Trophoblast cell (in vitro differentiated cells and primary cell): ENCODE results near the gene PRKD1.

ENCODE experiments used
- DNase-seq, 2 donors: peaks; one replicate each; pipeline ENCODE4 v3.0.0-alpha.2; 2016
- H2AFZ ChIP-seq: 2 replicates; pipeline ENCODE4 v1.6.1; 2013; ENCODE audit warnings: low read length, moderate library complexity, mild to moderate bottlenecking; ENCODE audit not compliant: insufficient read depth, poor library complexity
- H2AK5ac ChIP-seq: 2 replicates; pipeline ENCODE4 v1.6.1; 2013; ENCODE audit warnings: mild to moderate bottlenecking, low read length
- H2BK120ac ChIP-seq: 2 replicates; pipeline ENCODE4 v1.6.1; 2013; ENCODE audit warnings: low read length, mild to moderate bottlenecking, moderate library complexity; ENCODE audit not compliant: insufficient read depth, poor library complexity
- H2BK12ac ChIP-seq: 2 replicates; pipeline ENCODE4 v1.6.1; 2013; ENCODE audit warnings: mild to moderate bottlenecking, low read length, moderate library complexity
- H2BK5ac ChIP-seq: 2 replicates; pipeline ENCODE4 v1.6.1; 2013; ENCODE audit warnings: low read length, low read depth, moderate library complexity, mild to moderate bottlenecking; ENCODE audit not compliant: poor library complexity
- H3K14ac ChIP-seq: 2 replicates; pipeline ENCODE4 v1.6.1; 2013; ENCODE audit warnings: mild to moderate bottlenecking, low read length
- H3K18ac ChIP-seq: 2 replicates; pipeline ENCODE4 v1.6.1; 2013; ENCODE audit warnings: mild to moderate bottlenecking, low read length
- H3K23ac ChIP-seq: 2 replicates; pipeline ENCODE4 v1.6.1; 2013; ENCODE audit warnings: low read length
- H3K27ac ChIP-seq: 2 replicates; pipeline ENCODE4 v1.5.1; 2013; ENCODE audit warnings: low read depth, mild to moderate bottlenecking, inconsistent platforms, low read length, moderate library complexity
- H3K27me3 ChIP-seq: 2 replicates; pipeline ENCODE4 v1.6.1; 2013; ENCODE audit warnings: inconsistent platforms, mild to moderate bottlenecking, low read length, moderate library complexity; ENCODE audit not compliant: insufficient read depth
- H3K36me3 ChIP-seq, 2 experiments: 1 replicate in 1 of 2; 2 replicates in 1 of 2; pipeline ENCODE4 v1.6.1; 2013; ENCODE audit warnings: low read length in 2 of 2, mild to moderate bottlenecking in 2 of 2, moderate library complexity in 1 of 2; ENCODE audit not compliant: insufficient read depth in 2 of 2, control insufficient read depth in 1 of 2
- H3K4ac ChIP-seq: 2 replicates; pipeline ENCODE4 v1.6.1; 2013; ENCODE audit warnings: low read depth, mild to moderate bottlenecking, low read length, moderate library complexity
- H3K4me1 ChIP-seq, 2 experiments: 1 replicate in 1 of 2; 2 replicates in 1 of 2; pipeline ENCODE4 v1.6.1; 2013; ENCODE audit warnings: low read length in 2 of 2, mild to moderate bottlenecking in 2 of 2, moderate library complexity in 1 of 2; ENCODE audit not compliant: insufficient read depth in 2 of 2, control insufficient read depth in 1 of 2
- H3K4me2 ChIP-seq: 2 replicates; pipeline ENCODE4 v1.6.1; 2013; ENCODE audit warnings: inconsistent platforms, mild to moderate bottlenecking, low read length, moderate library complexity
- H3K4me3 ChIP-seq: 2 replicates; pipeline ENCODE4 v1.5.1; 2013; ENCODE audit warnings: mild to moderate bottlenecking, low read depth, low read length, inconsistent platforms
- H3K79me1 ChIP-seq: one replicate; pipeline ENCODE4 v1.6.1; 2013; ENCODE audit warnings: low read length
- H3K79me2 ChIP-seq: 2 replicates; pipeline ENCODE4 v1.6.1; 2013; ENCODE audit warnings: low read length, mild to moderate bottlenecking; ENCODE audit not compliant: control insufficient read depth, insufficient read depth, poor library complexity
- H3K9ac ChIP-seq: 2 replicates; pipeline ENCODE4 v1.6.1; 2013; ENCODE audit warnings: mild to moderate bottlenecking, low read length
- H3K9me3 ChIP-seq: 2 replicates; pipeline ENCODE4 v1.6.1; 2013; ENCODE audit warnings: low read depth, mild to moderate bottlenecking, control low read depth, inconsistent platforms, low read length; ENCODE audit not compliant: insufficient read depth
- H4K12ac ChIP-seq: 2 replicates; pipeline ENCODE4 v1.6.1; 2013; ENCODE audit warnings: low read depth, mild to moderate bottlenecking, low read length, moderate library complexity
- H4K8ac ChIP-seq: 2 replicates; pipeline ENCODE4 v1.6.1; 2013; ENCODE audit warnings: low read depth, mild to moderate bottlenecking, low read length, moderate library complexity
- H4K91ac ChIP-seq: one replicate; pipeline ENCODE4 v1.6.1; 2013; ENCODE audit warnings: low read depth, mild to moderate bottlenecking, low read length, moderate library complexity
- WGBS: extraction: QIAGEN DNeasy Blood & Tissue Kit; methylation state at CpG from one replicate; pipeline ENCODE4 v1.1.7; 2013; ENCODE audit warnings: missing lambda C conversion rate; ENCODE audit not compliant: insufficient read length, insufficient coverage; ENCODE audit errors: extremely low coverage; 5-methylcytosine and 5-hydroxymethylcytosine counted together

PRKD1 gene

GRCh38 chr14:29738950-29739349 lies 188.7 kb downstream of the PRKD1 start:
- H3K79me2 ChIP-seq: no peaks in the 10 kb centered on the region

GRCh38 chr14:29738056-29738455 lies 189.6 kb downstream of the PRKD1 start:
- Histone ChIP-seq H2AFZ (no peak overlapping the region), H2AK5ac (no peak overlapping the region), H3K4me2 (no peak overlapping the region), H3K27ac (no peak overlapping the region), H3K4me1 (no peaks in the 10 kb centered on the region), H3K27me3 (no peaks in the 10 kb centered on the region), H2BK5ac (no peak overlapping the region), H3K14ac (no peak overlapping the region), H2BK120ac (no peak overlapping the region), H3K4me3 (no peak overlapping the region), H3K9ac (no peak overlapping the region), H3K18ac (no peak overlapping the region), H2BK12ac (no peak overlapping the region), H3K23ac (no peak overlapping the region), H3K36me3 (no peaks in the 10 kb centered on the region), H3K79me2 (no peaks in the 10 kb centered on the region), H4K91ac (no peak overlapping the region), H3K79me1 (no peaks in the 10 kb centered on the region), H4K12ac (no peak overlapping the region), H3K4ac (no peak overlapping the region), H3K9me3 (no peaks in the 10 kb centered on the region), H4K8ac (no peak overlapping the region)
- no CpG with 5 or more reads among the region's 1 CpG for WGBS
- no peak for DNase-seq

More at GRCh38 chr14:29738950-29739349, 188.7 kb downstream of the PRKD1 start:
- Histone ChIP-seq H4K91ac (no peak overlapping the region), H3K36me3 (no peaks in the 10 kb centered on the region), H2BK5ac (no peak overlapping the region), H3K14ac (no peak overlapping the region), H2BK12ac (no peak overlapping the region), H3K27ac (no peak overlapping the region), H2AFZ (no peak overlapping the region), H3K9ac (no peak overlapping the region), H3K9me3 (no peaks in the 10 kb centered on the region), H3K27me3 (no peaks in the 10 kb centered on the region), H3K18ac (no peak overlapping the region), H3K4me2 (no peak overlapping the region), H2AK5ac (no peak overlapping the region), H3K79me1 (no peaks in the 10 kb centered on the region), H2BK120ac (no peak overlapping the region), H4K12ac (no peak overlapping the region), H4K8ac (no peak overlapping the region), H3K4me3 (no peak overlapping the region), H3K4me1 (no peaks in the 10 kb centered on the region), H3K23ac (no peak overlapping the region), H3K4ac (no peak overlapping the region)
- no CpG with 5 or more reads among the region's 1 CpG for WGBS
- DNase-seq: no peak

DNA sequence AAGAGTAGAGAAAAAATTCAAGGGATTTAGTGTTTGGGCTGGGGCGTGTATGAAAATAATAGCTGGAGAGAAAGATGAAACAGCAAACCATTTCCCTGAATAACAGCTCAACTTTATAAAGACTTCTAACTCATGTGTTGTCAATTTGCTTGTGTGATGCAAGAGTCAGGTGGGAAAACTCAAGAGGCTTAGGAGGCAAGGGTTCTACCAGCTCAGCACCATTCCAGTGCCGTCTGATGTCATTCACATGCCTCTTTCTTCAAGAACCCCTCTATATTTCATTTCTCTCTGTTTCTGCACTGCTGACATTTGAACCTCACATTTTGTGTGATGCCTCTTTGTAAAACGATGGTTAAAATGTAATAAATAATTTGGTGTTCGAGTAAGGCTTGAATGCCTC lies 192.2 kb downstream of the PRKD1 start:
- H3K36me3 ChIP-seq: no peaks in the 10 kb centered on the region
- H3K23ac ChIP-seq: no peak overlapping the region
- no peak overlapping the region for H3K9ac ChIP-seq
- H3K4ac ChIP-seq: no peak overlapping the region
- no peak overlapping the region for H3K14ac ChIP-seq
- no peak overlapping the region for H3K4me3 ChIP-seq
- no peak overlapping the region for H2BK5ac ChIP-seq
- no peaks in the 10 kb centered on the region for H3K79me1 ChIP-seq
- no peaks in the 10 kb centered on the region for H3K27me3 ChIP-seq
- H4K91ac ChIP-seq: no peak overlapping the region
- no peak overlapping the region for H2BK120ac ChIP-seq
- DNase-seq: no peak
- no peak overlapping the region for H2BK12ac ChIP-seq
- WGBS: no CpG with 5 or more reads among the region's 4 CpGs
- no peaks in the 10 kb centered on the region for H3K79me2 ChIP-seq
- no peak overlapping the region for H4K8ac ChIP-seq
- H3K4me2 ChIP-seq: no peak overlapping the region
- no peak overlapping the region for H3K27ac ChIP-seq
- H3K9me3 ChIP-seq: no peaks in the 10 kb centered on the region
- no peaks in the 10 kb centered on the region for H3K4me1 ChIP-seq
- no peak overlapping the region for H2AK5ac ChIP-seq
- H4K12ac ChIP-seq: no peak overlapping the region
- H3K18ac ChIP-seq: no peak overlapping the region
- no peak overlapping the region for H2AFZ ChIP-seq

DNA sequence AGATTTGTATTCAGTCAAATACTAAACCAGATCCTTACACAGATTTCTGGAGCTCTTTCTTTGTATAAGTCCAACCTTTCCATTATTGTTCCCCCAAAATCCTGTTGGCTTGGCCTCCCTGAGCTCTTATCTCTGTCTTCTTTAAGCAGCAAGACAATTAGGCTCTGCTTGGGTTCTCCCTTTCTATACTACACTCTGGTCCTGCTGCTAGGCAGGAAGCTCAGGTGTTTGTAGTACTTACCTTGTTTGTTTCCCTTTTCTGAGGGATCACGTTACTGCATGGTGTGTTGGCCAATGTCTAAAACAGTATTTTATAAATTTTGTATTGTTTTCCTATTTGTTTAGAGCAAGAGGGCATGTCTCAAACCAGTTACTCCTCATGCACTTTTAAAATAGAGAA lies 192.9 kb downstream of the PRKD1 start:
- Histone ChIP-seq H3K23ac (no peak overlapping the region), H3K14ac (no peak overlapping the region), H2BK12ac (no peak overlapping the region), H3K4me1 (no peaks in the 10 kb centered on the region), H3K27me3 (no peaks in the 10 kb centered on the region), H4K91ac (no peak overlapping the region), H4K8ac (no peak overlapping the region), H2AFZ (no peak overlapping the region), H4K12ac (no peak overlapping the region), H3K4me3 (no peak overlapping the region), H3K79me2 (no peaks in the 10 kb centered on the region), H2BK5ac (no peak overlapping the region), H2AK5ac (no peak overlapping the region), H3K9ac (no peak overlapping the region), H3K4ac (no peak overlapping the region), H2BK120ac (no peak overlapping the region), H3K27ac (no peak overlapping the region), H3K79me1 (no peaks in the 10 kb centered on the region), H3K4me2 (no peak overlapping the region), H3K18ac (no peak overlapping the region), H3K9me3 (no peaks in the 10 kb centered on the region), H3K36me3 (no peaks in the 10 kb centered on the region)
- no peak for DNase-seq
- WGBS: no CpG with 5 or more reads among the region's 1 CpG
